Peyer's patch (tissue), 4 donors: ENCODE results near the gene CHML.

Experiments used
- CTCF ChIP-seq, 6 experiments: fragments of 450-650 bp in 4 of 6; fragments of 200-600 bp in 2 of 6; sonication (generic) in 1 of 6; IDR thresholded peaks; one replicate each; pipeline ENCODE4 v1.5.1; 2017 to 2019; ENCODE audit warnings: antibody characterized with exemption in 6 of 6, mild to moderate bottlenecking in 3 of 6, moderate library complexity in 1 of 6
- POLR2A ChIP-seq, 2 donors: fragments of 450-650 bp; IDR thresholded peaks; one replicate each; pipeline ENCODE4 v1.5.1; 2017; ENCODE audit warnings: antibody characterized with exemption in 2 of 2, mild to moderate bottlenecking in 2 of 2, moderate library complexity in 2 of 2

GRCh38 chr1:241666419-241666818 is 26.2 kb upstream of the CHML start:
- TF ChIP-seq CTCF (IDR thresholded peaks at IDR 0.05) = no peak
- no peak for TF ChIP-seq POLR2A (IDR thresholded peaks at IDR 0.05)
